ENCODE data around the gene DIPK1B.

Gene DIPK1B

GRCh38 chr9:136740971-136741882 is 28.9 kb downstream of the DIPK1B start:
- DNase-seq: no peak

- DNase-seq: no peak
Observed at GRCh38 chr9:136741883-136742571, 29.7 kb downstream of the DIPK1B start.

GRCh38 chr9:136742591-136743391 is 30.4 kb downstream of the DIPK1B start, which contains the start of gene LCN10:
Gene LCN10, minus strand, starts transcription at chr9:136742940. Its CDS starts 37 bp downstream, at chr9:136742903.
- no peak for DNase-seq

GRCh38 chr9:136743639-136744211 is 31.4 kb downstream of the DIPK1B start:
- DNase-seq: no peak

GRCh38 chr9:136744773-136745172 is 32.4 kb downstream of the DIPK1B start:
- no peak for DNase-seq

GRCh38 chr9:136745389-136746154 is 33.2 kb downstream of the DIPK1B start:
- DNase-seq: no peak

- no peak for DNase-seq
Observed at GRCh38 chr9:136746155-136746490, 33.8 kb downstream of the DIPK1B start.

- DNase-seq: no peak
Observed at GRCh38 chr9:136746621-136747020, 34.2 kb downstream of the DIPK1B start.

GRCh38 chr9:136747161-136748060 is 35.0 kb downstream of the DIPK1B start:
- DNase-seq: no peak

GRCh38 chr9:136748201-136748600 is 35.8 kb downstream of the DIPK1B start, which contains the start of gene LCN6:
Gene LCN6, minus strand, starts transcription at chr9:136748525. Its CDS starts 42 bp downstream, at chr9:136748483.
- no peak for DNase-seq

- no peak for DNase-seq
Observed at GRCh38 chr9:136748666-136749611, 36.6 kb downstream of the DIPK1B start.

- DNase-seq: no peak
Observed at GRCh38 chr9:136750526-136750925, 38.2 kb downstream of the DIPK1B start.

GRCh38 chr9:136751244-136751643 is 38.9 kb downstream of the DIPK1B start:
- DNase-seq: no peak

- no peak for DNase-seq
Observed at GRCh38 chr9:136751814-136752213, 39.4 kb downstream of the DIPK1B start.

GRCh38 chr9:136753371-136754058 is 41.1 kb downstream of the DIPK1B start:
- no peak for DNase-seq

GRCh38 chr9:136754059-136754572 is 41.7 kb downstream of the DIPK1B start:
- no peak for DNase-seq

- DNase-seq: no peak
Observed at GRCh38 chr9:136754626-136755301, 42.4 kb downstream of the DIPK1B start.
